Heart left ventricle (tissue), 16 donors: ENCODE measurements around the gene IDUA. TPM values are rescaled to one million over a fixed set of nuclear protein-coding genes. Genes with fewer than 3 reads are reported as not detected.
A peak's percentile ranks its signal among the peaks of the same experiment; 100 is the strongest.

Experiments
- ATAC-seq, 4 donors: fragments of 200-7000 bp; cut with Tn5 transposase; one replicate each; pipeline ENCODE4 v1.9.1; 2020 to 2022; ENCODE audit warnings: moderate library complexity in 4 of 4, mild to moderate bottlenecking in 3 of 4, moderate number of reproducible peaks in 1 of 4
- DNase-seq, 5 donors: peaks; one replicate each; pipeline ENCODE4 v3.0.0-alpha.2; 2020
- H3K27ac ChIP-seq, 12 donors: fragments of 200-600 bp; sonication (generic) in 4 of 12; one replicate each; pipeline versions ENCODE4 v1.5.0 to v1.8.0; 2016 to 2022; ENCODE audit warnings: mild to moderate bottlenecking in 2 of 12
- H3K27me3 ChIP-seq, 9 donors: fragments of 200-600 bp; sonication (generic) in 2 of 9; one replicate each; pipeline versions ENCODE4 v1.5.1 to v1.8.0; 2016 to 2022; ENCODE audit warnings: mild to moderate bottlenecking in 3 of 9
- H3K36me3 ChIP-seq, 9 donors: fragments of 200-600 bp; sonication (generic) in 2 of 9; one replicate each; pipeline versions ENCODE4 v1.5.0 to v1.8.0; 2018 to 2022; ENCODE audit warnings: mild to moderate bottlenecking in 2 of 9
- H3K4me1 ChIP-seq, 12 donors: fragments of 200-600 bp; sonication (generic) in 4 of 12; one replicate each; pipeline versions ENCODE4 v1.5.0 to v1.8.0; 2016 to 2022; ENCODE audit warnings: mild to moderate bottlenecking in 3 of 12
- H3K4me3 ChIP-seq, 12 donors: fragments of 200-600 bp; sonication (generic) in 4 of 12; one replicate each; pipeline versions ENCODE4 v1.5.0 to v1.8.0; 2017 to 2022; ENCODE audit warnings: mild to moderate bottlenecking in 9 of 12, moderate library complexity in 4 of 12
- H3K9me3 ChIP-seq, 12 donors: fragments of 200-600 bp; sonication (generic) in 4 of 12; one replicate each; pipeline versions ENCODE4 v1.5.0 to v1.8.0; 2016 to 2022; ENCODE audit warnings: mild to moderate bottlenecking in 1 of 12
- CTCF ChIP-seq, 12 donors: fragments of 200-600 bp; sonication (generic) in 4 of 12; IDR thresholded peaks; one replicate each; pipeline versions ENCODE4 v1.5.0 to v1.8.0; 2018 to 2022; ENCODE audit warnings: antibody characterized with exemption in 12 of 12, mild to moderate bottlenecking in 5 of 12
- POLR2A ChIP-seq, 2 donors: fragments of 450-650 bp; IDR thresholded peaks; one replicate each; pipeline ENCODE4 v1.6.1; 2017; ENCODE audit warnings: antibody characterized with exemption in 2 of 2, mild to moderate bottlenecking in 2 of 2, moderate library complexity in 2 of 2
- WGBS, 4 donors: extraction: QIAGEN DNeasy Blood & Tissue Kit in 2 of 4; methylation state at CpG; one replicate each; pipeline versions ENCODE4 v1.1.5 to v1.1.7; 2013 to 2018; 5-methylcytosine and 5-hydroxymethylcytosine counted together
- intact Hi-C, 10 donors: fragments of 100-400 bp; cut with DNase I; formaldehyde crosslinking; loops; one replicate each; pipeline versions ENCODE4 v1.11.1 to v1.14.2; 2022
- polyA plus RNA-seq, 2 donors: library from polyadenylated mRNA; stranded (reverse); fragments of 200-250 nt; gene quantifications; one replicate each; pipeline ENCODE4 v1.2.3, GENCODE V29; 2013
- total RNA-seq, 9 donors: library from RNA; depleted of rRNA in 2 of 9; stranded (reverse); fragments of >200 nt in 2 of 9; fragmentation: NEBNext Ultra II Directional in 3 of 9; extraction: Animal tissue kit (Norgen Biotek cat#: 25700) in 3 of 9; gene quantifications; one replicate each; pipeline versions ENCODE4 v1.1.0 to v1.2.4, GENCODE V29; 2016 to 2023
- donor health status: ischemic (EF 13 %, LVEDD 7.1; RV severe dilation, severe dysfunction).
- donor health status: healthy with polysubstance abuse.
- donor health status: DM: no; HTN: yes; CAD: no.
- donor health status: DM: no; HTN: no; CAD: no.
- donor health status: ischemic (EF 25% LVEDD 6.9; RV normal size, moderate dysfunction).
- donor health status: ischemic (EF 25% LVEDD 5.7; RV mildly dilated, moderate dysfunction).
- donor health status: healthy.
- donor health status: DM: yes; HTN: yes; CAD: no.
- donor health status: ischemic (EF 35%, LVEDD 5.7; RV mildly dilated, moderate dysfunction).
- donor health status: nonischemic (EF 11% LVEDD 7.7; RV severe dilation, severe dysfunction).
- donor health status: DM: yes; HTN: yes; CAD: no.
- donor health status: PGD.
- donor health status: ischemic (EF 29% LVEDD 5.4; RV normal size, mild dysfunction).
- donor health status: nonischemic (EF 23%, LVEDD 6.1; RV moderate dilation, normal function).

IDUA gene
- total and polyA plus RNA-seq, 11 donors: 3.2 to 17.4 (median 6.8) TPM

GRCh38 chr4:1003271-1004070, 16.6 kb downstream of the IDUA start:
- ATAC-seq (peak in 1 of 4 donors; percentile 7), DNase-seq (no peak)
- peaks cover 0 to 32% (median 10%) of the 10 kb centered on the region in 12 donors for H3K4me1 ChIP-seq
- intact Hi-C loops: no loop called here
- no peaks in the 10 kb centered on the region for H3K9me3 ChIP-seq
- peak overlapping the region in 1 of 12 donors; percentile 7 for H3K4me3 ChIP-seq
- no peaks in the 10 kb centered on the region for H3K36me3 ChIP-seq
- no peak overlapping the region for H3K27ac ChIP-seq
- TF ChIP-seq CTCF (IDR thresholded peaks at IDR 0.05) (no peak), POLR2A (IDR thresholded peaks at IDR 0.05) (no peak)
- H3K27me3 ChIP-seq: peaks cover 34 to 83% (median 55%) of the 10 kb centered on the region in 9 donors
- 27 to 37% (median 30%) methylated on average over 29 to 63 of the region's 63 CpGs for WGBS, 4 donors

GRCh38 chr4:1004071-1004418, 17.2 kb downstream of the IDUA start:
- TF ChIP-seq POLR2A (IDR thresholded peaks at IDR 0.05) (no peak), CTCF (IDR thresholded peaks at IDR 0.05) (no peak)
- Histone ChIP-seq H3K4me1 (peaks cover 0 to 37% (median 14%) of the 10 kb centered on the region in 12 donors), H3K36me3 (no peaks in the 10 kb centered on the region), H3K27me3 (peaks cover 34 to 88% (median 53%) of the 10 kb centered on the region in 9 donors), H3K27ac (no peak overlapping the region), H3K9me3 (no peaks in the 10 kb centered on the region), H3K4me3 (no peak overlapping the region)
- intact Hi-C loops: no loop called here
- no peak for DNase-seq
- WGBS, 4 donors: 79 to 89% (median 87%) methylated on average over 5 to 13 of the region's 13 CpGs
- ATAC-seq: peak in 1 of 4 donors; percentile 2

- no peak for TF ChIP-seq POLR2A (IDR thresholded peaks at IDR 0.05)
- TF ChIP-seq CTCF (IDR thresholded peaks at IDR 0.05): no peak
- no peaks in the 10 kb centered on the region for H3K36me3 ChIP-seq
- no peak overlapping the region for H3K27ac ChIP-seq
- DNase-seq (peak in 4 of 5 donors; percentile 53 to 70 (median 57)), ATAC-seq (peak; percentile 2 to 56 (median 14))
- intact Hi-C loops: no loop called here
- no peak overlapping the region for H3K4me3 ChIP-seq
- no peaks in the 10 kb centered on the region for H3K9me3 ChIP-seq
- peaks cover 34 to 89% (median 53%) of the 10 kb centered on the region in 9 donors for H3K27me3 ChIP-seq
- WGBS, 4 donors: 58 to 70% (median 64%) methylated on average over 14 to 25 of the region's 25 CpGs
- peaks cover 0 to 42% (median 16%) of the 10 kb centered on the region in 12 donors for H3K4me1 ChIP-seq
Observed at GRCh38 chr4:1004557-1005485, 18.0 kb downstream of the IDUA start.

GRCh38 chr4:1006856-1007255, 20.0 kb downstream of the IDUA start:
- Histone ChIP-seq H3K36me3 (no peaks in the 10 kb centered on the region), H3K9me3 (no peaks in the 10 kb centered on the region), H3K27me3 (peaks cover 23 to 70% (median 38%) of the 10 kb centered on the region in 9 donors), H3K4me3 (no peak overlapping the region), H3K27ac (no peak overlapping the region), H3K4me1 (peaks cover 0 to 53% (median 29%) of the 10 kb centered on the region in 12 donors)
- TF ChIP-seq POLR2A (IDR thresholded peaks at IDR 0.05) (no peak), CTCF (IDR thresholded peaks at IDR 0.05) (no peak)
- ATAC-seq: no peak
- intact Hi-C loops: no loop called here
- DNase-seq: no peak
- WGBS, 4 donors: 87 to 91% (median 90%) methylated on average over 5 of the region's 5 CpGs
